WERI-Rb-1 (cell line): ENCODE data around the gene SLCO4C1.

Source experiments
- DNase-seq: peaks from one replicate; pipeline ENCODE4 v3.0.0-alpha.2; 2020
- H3K27ac ChIP-seq: fragments of 250-450 bp; sonication (Bioruptor Pico); 2 replicates; pipeline ENCODE4 v1.5.1; 2020; ENCODE audit warnings: mild to moderate bottlenecking, moderate library complexity
- H3K27me3 ChIP-seq: fragments of 250-450 bp; sonication (Bioruptor Pico); 2 replicates; pipeline ENCODE4 v1.5.1; 2021; ENCODE audit warnings: mild to moderate bottlenecking, low read depth, moderate library complexity; ENCODE audit not compliant: insufficient read depth, severe bottlenecking
- H3K36me3 ChIP-seq: fragments of 250-450 bp; sonication (Bioruptor Pico); 2 replicates; pipeline ENCODE4 v1.5.1; 2020; ENCODE audit warnings: mild to moderate bottlenecking, moderate library complexity
- H3K4me3 ChIP-seq: 2 replicates; pipeline ENCODE4 v1.5.1; 2011; ENCODE audit warnings: low read depth, mild to moderate bottlenecking, control low read depth, low read length
- H3K9me3 ChIP-seq: fragments of 250-450 bp; sonication (Bioruptor Pico); 2 replicates; pipeline ENCODE4 v1.5.1; 2021; ENCODE audit warnings: mild to moderate bottlenecking, moderate library complexity; ENCODE audit not compliant: severe bottlenecking
- TF ChIP-seq, protein P1 (sequence below): IDR thresholded peaks from 2 replicates; pipeline ENCODE4 v1.5.1; 2011; ENCODE audit warnings: low read depth, mild to moderate bottlenecking, control low read depth, inconsistent platforms, low read length

SLCO4C1 gene

GRCh38 chr5:102294886-102295395 lies 1.1 kb downstream of the SLCO4C1 start:
- Histone ChIP-seq H3K27ac (no peak overlapping the region), H3K4me3 (no peak overlapping the region)
- no peak for DNase-seq

GRCh38 chr5:102290004-102290403 lies 6.1 kb downstream of the SLCO4C1 start:
- H3K36me3 ChIP-seq = no peaks in the 10 kb centered on the region
- H3K27ac ChIP-seq = no peak overlapping the region
- DNase-seq = no peak
- H3K9me3 ChIP-seq = no peaks in the 10 kb centered on the region
- TF ChIP-seq, protein P1, sequence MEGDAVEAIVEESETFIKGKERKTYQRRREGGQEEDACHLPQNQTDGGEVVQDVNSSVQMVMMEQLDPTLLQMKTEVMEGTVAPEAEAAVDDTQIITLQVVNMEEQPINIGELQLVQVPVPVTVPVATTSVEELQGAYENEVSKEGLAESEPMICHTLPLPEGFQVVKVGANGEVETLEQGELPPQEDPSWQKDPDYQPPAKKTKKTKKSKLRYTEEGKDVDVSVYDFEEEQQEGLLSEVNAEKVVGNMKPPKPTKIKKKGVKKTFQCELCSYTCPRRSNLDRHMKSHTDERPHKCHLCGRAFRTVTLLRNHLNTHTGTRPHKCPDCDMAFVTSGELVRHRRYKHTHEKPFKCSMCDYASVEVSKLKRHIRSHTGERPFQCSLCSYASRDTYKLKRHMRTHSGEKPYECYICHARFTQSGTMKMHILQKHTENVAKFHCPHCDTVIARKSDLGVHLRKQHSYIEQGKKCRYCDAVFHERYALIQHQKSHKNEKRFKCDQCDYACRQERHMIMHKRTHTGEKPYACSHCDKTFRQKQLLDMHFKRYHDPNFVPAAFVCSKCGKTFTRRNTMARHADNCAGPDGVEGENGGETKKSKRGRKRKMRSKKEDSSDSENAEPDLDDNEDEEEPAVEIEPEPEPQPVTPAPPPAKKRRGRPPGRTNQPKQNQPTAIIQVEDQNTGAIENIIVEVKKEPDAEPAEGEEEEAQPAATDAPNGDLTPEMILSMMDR = no peak
- H3K27me3 ChIP-seq = no peaks in the 10 kb centered on the region
- H3K4me3 ChIP-seq = no peak overlapping the region

More at GRCh38 chr5:102294886-102295395, 1.1 kb downstream of the SLCO4C1 start:
- no peaks in the 10 kb centered on the region for H3K9me3 ChIP-seq
- H3K27me3 ChIP-seq = no peaks in the 10 kb centered on the region
- no peaks in the 10 kb centered on the region for H3K36me3 ChIP-seq
- TF ChIP-seq, protein P1 = no peak

DNA sequence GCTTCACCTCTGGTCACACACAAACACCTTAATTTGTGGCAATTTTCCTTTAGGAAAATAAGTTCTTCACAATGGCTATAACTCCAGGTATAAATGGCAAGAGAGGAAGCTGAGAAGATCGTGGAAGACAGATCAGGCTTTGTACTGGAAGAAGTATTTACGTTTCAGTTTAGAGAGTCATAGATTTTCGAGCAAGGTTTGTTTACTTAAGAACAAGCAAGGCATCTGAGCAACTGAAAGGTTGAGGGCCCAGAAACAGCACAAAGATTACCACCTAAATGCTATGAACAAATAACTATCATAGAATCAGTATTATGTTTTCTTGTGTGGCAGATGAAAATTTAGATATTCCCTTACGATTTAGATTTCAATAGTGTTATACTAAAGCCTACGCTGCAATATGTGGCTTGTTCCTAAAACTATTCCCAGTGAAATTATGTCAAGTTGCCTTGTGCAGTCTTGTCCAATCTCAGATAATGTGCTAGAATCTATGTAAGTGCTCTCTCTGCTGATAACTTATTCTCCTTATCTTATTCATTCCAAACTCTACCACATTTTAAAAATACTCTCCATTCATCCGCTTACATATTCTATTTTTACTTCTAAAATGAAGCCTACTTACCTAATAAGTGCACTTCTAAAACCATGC lies 6.7 kb downstream of the SLCO4C1 start:
- no peak for DNase-seq
- TF ChIP-seq, protein P1 = no peak
- H3K9me3 ChIP-seq = no peaks in the 10 kb centered on the region
- H3K27me3 ChIP-seq = no peaks in the 10 kb centered on the region
- H3K27ac ChIP-seq = no peak overlapping the region
- no peak overlapping the region for H3K4me3 ChIP-seq
- H3K36me3 ChIP-seq = no peaks in the 10 kb centered on the region

DNA sequence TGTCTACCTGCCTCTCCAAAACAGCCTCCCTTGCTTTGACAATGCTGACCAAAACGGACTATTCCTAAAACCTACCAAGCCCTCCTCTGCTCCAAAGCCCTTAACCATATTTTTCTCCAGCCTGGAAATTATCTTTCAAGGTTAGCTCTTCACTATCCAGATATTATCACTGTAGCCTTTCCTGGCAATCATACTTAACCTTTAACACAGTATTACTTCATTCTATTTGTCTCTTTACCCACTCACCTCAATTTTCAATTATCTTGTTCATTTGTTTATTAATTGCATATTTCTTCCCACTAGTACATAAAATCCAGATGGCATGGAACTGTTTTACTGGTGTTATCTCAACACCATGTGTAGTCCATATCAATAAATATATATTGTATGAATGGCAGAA lies 7.5 kb downstream of the SLCO4C1 start:
- no peaks in the 10 kb centered on the region for H3K9me3 ChIP-seq
- no peaks in the 10 kb centered on the region for H3K36me3 ChIP-seq
- DNase-seq = no peak
- no peak overlapping the region for H3K27ac ChIP-seq
- H3K27me3 ChIP-seq = no peaks in the 10 kb centered on the region
- H3K4me3 ChIP-seq = no peak overlapping the region
- TF ChIP-seq, protein P1 = no peak

- Histone ChIP-seq H3K4me3 (no peak overlapping the region), H3K27ac (no peak overlapping the region), H3K36me3 (no peaks in the 10 kb centered on the region), H3K27me3 (no peaks in the 10 kb centered on the region), H3K9me3 (no peaks in the 10 kb centered on the region)
- DNase-seq = no peak
- TF ChIP-seq, protein P1 = no peak
Observed at GRCh38 chr5:102286476-102286875, 9.6 kb downstream of the SLCO4C1 start.
